ENCODE data around the gene KLHL42. TPM values are rescaled to one million over a fixed set of nuclear protein-coding genes. Genes with fewer than 3 reads are reported as not detected.
"Not testable (repeated sequence)": the region's sequence is repeated elsewhere in the genome, so short reads cannot be mapped to it uniquely, and the experiment has no call there.

Gene KLHL42
- 1 to 10 TPM; 4.5 to 6.2 TPM for polyA plus RNA-seq

GRCh38 chr12:27779920-27780611, at the start of gene KLHL42, which contains the start of gene MANSC4:
Gene KLHL42 (plus strand): TSS chr12:27780233. CDS start chr12:27780331, 98 bp downstream.
Gene MANSC4 (minus strand): TSS chr12:27780236. CDS start chr12:27771276, 8,960 bp downstream.
- no peaks in the 10 kb centered on the region for H3K27me3 ChIP-seq (ENCODE audit: control insufficient read depth in 1 of 2, insufficient read depth in 2 of 2, low read length in 2 of 2)
- peak within 1 kb of the TSS; percentile 90 to 95 for H3K27ac ChIP-seq (ENCODE audit: low read depth in 2 of 2, low read length in 1 of 2)
- H3K4me3 ChIP-seq (ENCODE audit: low read depth in 1 of 2, low read length in 2 of 2) = peak within 1 kb of the TSS; percentile 76 to 91
- H3K36me3 ChIP-seq (ENCODE audit: control insufficient read depth in 2 of 2, insufficient read depth in 2 of 2, low read length in 1 of 2) = no peaks in the 10 kb centered on the region
- peaks cover 6 to 11% of the 10 kb centered on the region in 2 donors for H3K4me1 ChIP-seq (ENCODE audit: control insufficient read depth in 2 of 2, insufficient read depth in 2 of 2, low read length in 1 of 2)
- 0 to 1% methylated on average over 55 to 92 of the region's 92 CpGs for WGBS, 2 donors
- H3K9me3 ChIP-seq (ENCODE audit: control insufficient read depth in 2 of 2, insufficient read depth in 1 of 2, low read depth in 1 of 2, low read length in 1 of 2) = no peaks in the 10 kb centered on the region

- Histone ChIP-seq H3K36me3 (ENCODE audit: control insufficient read depth in 2 of 2, insufficient read depth in 2 of 2, low read length in 1 of 2) (peaks cover 0 to 3% of the 10 kb centered on the region in 2 donors), H3K4me3 (ENCODE audit: low read depth in 1 of 2, low read length in 2 of 2) (no peak overlapping the region), H3K27me3 (ENCODE audit: control insufficient read depth in 1 of 2, insufficient read depth in 2 of 2, low read length in 2 of 2) (no peaks in the 10 kb centered on the region), H3K4me1 (ENCODE audit: control insufficient read depth in 2 of 2, insufficient read depth in 2 of 2, low read length in 1 of 2) (no peaks in the 10 kb centered on the region), H3K27ac (ENCODE audit: low read depth in 2 of 2, low read length in 1 of 2) (no peak overlapping the region), H3K9me3 (ENCODE audit: control insufficient read depth in 2 of 2, insufficient read depth in 1 of 2, low read depth in 1 of 2, low read length in 1 of 2) (no peaks in the 10 kb centered on the region)
- 57 to 69% methylated on average over 2 of the region's 2 CpGs for WGBS, 2 donors
These were observed 47.8 kb upstream of the KLHL42 start for GRCh38 chr12:27732281-27732680.

- H3K4me1 ChIP-seq (ENCODE audit: control insufficient read depth in 2 of 2, insufficient read depth in 2 of 2, low read length in 1 of 2) = no peaks in the 10 kb centered on the region
- no peaks in the 10 kb centered on the region for H3K27me3 ChIP-seq (ENCODE audit: control insufficient read depth in 1 of 2, insufficient read depth in 2 of 2, low read length in 2 of 2)
- WGBS, 2 donors = 30% methylated on average over 3 of the region's 3 CpGs
- no peak overlapping the region for H3K4me3 ChIP-seq (ENCODE audit: low read depth in 1 of 2, low read length in 2 of 2)
- H3K9me3 ChIP-seq (ENCODE audit: control insufficient read depth in 2 of 2, insufficient read depth in 1 of 2, low read depth in 1 of 2, low read length in 1 of 2) = no peaks in the 10 kb centered on the region
- no peak overlapping the region for H3K27ac ChIP-seq (ENCODE audit: low read depth in 2 of 2, low read length in 1 of 2)
- peaks cover 0 to 3% of the 10 kb centered on the region in 2 donors for H3K36me3 ChIP-seq (ENCODE audit: control insufficient read depth in 2 of 2, insufficient read depth in 2 of 2, low read length in 1 of 2)
These were observed 46.9 kb upstream of the KLHL42 start for GRCh38 chr12:27733052-27733656.

GRCh38 chr12:27733791-27734190, 46.2 kb upstream of the KLHL42 start:
- no peaks in the 10 kb centered on the region for H3K4me1 ChIP-seq (ENCODE audit: control insufficient read depth in 2 of 2, insufficient read depth in 2 of 2, low read length in 1 of 2)
- no peak overlapping the region for H3K4me3 ChIP-seq (ENCODE audit: low read depth in 1 of 2, low read length in 2 of 2)
- H3K9me3 ChIP-seq (ENCODE audit: control insufficient read depth in 2 of 2, insufficient read depth in 1 of 2, low read depth in 1 of 2, low read length in 1 of 2) = no peaks in the 10 kb centered on the region
- peaks cover 0 to 3% of the 10 kb centered on the region in 2 donors for H3K36me3 ChIP-seq (ENCODE audit: control insufficient read depth in 2 of 2, insufficient read depth in 2 of 2, low read length in 1 of 2)
- WGBS, 2 donors = 93 to 97% methylated on average over 1 of the region's 1 CpG
- H3K27ac ChIP-seq (ENCODE audit: low read depth in 2 of 2, low read length in 1 of 2) = no peak overlapping the region
- H3K27me3 ChIP-seq (ENCODE audit: control insufficient read depth in 1 of 2, insufficient read depth in 2 of 2, low read length in 2 of 2) = no peaks in the 10 kb centered on the region

- not testable (repeated sequence) for H3K4me3 ChIP-seq (ENCODE audit: low read depth in 1 of 2, low read length in 2 of 2); H3K4me1 ChIP-seq (ENCODE audit: control insufficient read depth in 2 of 2, insufficient read depth in 2 of 2, low read length in 1 of 2); H3K36me3 ChIP-seq (ENCODE audit: control insufficient read depth in 2 of 2, insufficient read depth in 2 of 2, low read length in 1 of 2); H3K27ac ChIP-seq (ENCODE audit: low read depth in 2 of 2, low read length in 1 of 2); H3K9me3 ChIP-seq (ENCODE audit: control insufficient read depth in 2 of 2, insufficient read depth in 1 of 2, low read depth in 1 of 2, low read length in 1 of 2); H3K27me3 ChIP-seq (ENCODE audit: control insufficient read depth in 1 of 2, insufficient read depth in 2 of 2, low read length in 2 of 2)
- WGBS, 2 donors = 93 to 94% methylated on average over 9 of the region's 9 CpGs
These were observed 45.7 kb upstream of the KLHL42 start for GRCh38 chr12:27734321-27734720.

- Histone ChIP-seq H3K4me3 (ENCODE audit: low read depth in 1 of 2, low read length in 2 of 2) (no peak overlapping the region), H3K4me1 (ENCODE audit: control insufficient read depth in 2 of 2, insufficient read depth in 2 of 2, low read length in 1 of 2) (no peaks in the 10 kb centered on the region), H3K27ac (ENCODE audit: low read depth in 2 of 2, low read length in 1 of 2) (no peak overlapping the region), H3K27me3 (ENCODE audit: control insufficient read depth in 1 of 2, insufficient read depth in 2 of 2, low read length in 2 of 2) (no peaks in the 10 kb centered on the region), H3K36me3 (ENCODE audit: control insufficient read depth in 2 of 2, insufficient read depth in 2 of 2, low read length in 1 of 2) (peaks cover 3 to 7% of the 10 kb centered on the region in 2 donors), H3K9me3 (ENCODE audit: control insufficient read depth in 2 of 2, insufficient read depth in 1 of 2, low read depth in 1 of 2, low read length in 1 of 2) (no peaks in the 10 kb centered on the region)
- WGBS, 2 donors = 97 to 99% methylated on average over 5 of the region's 5 CpGs
These were observed 36.4 kb upstream of the KLHL42 start for GRCh38 chr12:27743601-27744000.

GRCh38 chr12:27745734-27746133, 34.3 kb upstream of the KLHL42 start:
- H3K4me3 ChIP-seq (ENCODE audit: low read depth in 1 of 2, low read length in 2 of 2); H3K4me1 ChIP-seq (ENCODE audit: control insufficient read depth in 2 of 2, insufficient read depth in 2 of 2, low read length in 1 of 2); H3K36me3 ChIP-seq (ENCODE audit: control insufficient read depth in 2 of 2, insufficient read depth in 2 of 2, low read length in 1 of 2); H3K27ac ChIP-seq (ENCODE audit: low read depth in 2 of 2, low read length in 1 of 2); H3K27me3 ChIP-seq (ENCODE audit: control insufficient read depth in 1 of 2, insufficient read depth in 2 of 2, low read length in 2 of 2); H3K9me3 ChIP-seq (ENCODE audit: control insufficient read depth in 2 of 2, insufficient read depth in 1 of 2, low read depth in 1 of 2, low read length in 1 of 2): not testable (repeated sequence)
- WGBS, 2 donors = 85 to 89% methylated on average over 1 of the region's 1 CpG

- no peak overlapping the region for H3K27ac ChIP-seq (ENCODE audit: low read depth in 2 of 2, low read length in 1 of 2)
- H3K9me3 ChIP-seq (ENCODE audit: control insufficient read depth in 2 of 2, insufficient read depth in 1 of 2, low read depth in 1 of 2, low read length in 1 of 2) = no peaks in the 10 kb centered on the region
- no peak overlapping the region for H3K4me3 ChIP-seq (ENCODE audit: low read depth in 1 of 2, low read length in 2 of 2)
- WGBS, 2 donors = 85 to 88% methylated on average over 3 of the region's 3 CpGs
- H3K27me3 ChIP-seq (ENCODE audit: control insufficient read depth in 1 of 2, insufficient read depth in 2 of 2, low read length in 2 of 2) = no peaks in the 10 kb centered on the region
- H3K4me1 ChIP-seq (ENCODE audit: control insufficient read depth in 2 of 2, insufficient read depth in 2 of 2, low read length in 1 of 2) = no peaks in the 10 kb centered on the region
- H3K36me3 ChIP-seq (ENCODE audit: control insufficient read depth in 2 of 2, insufficient read depth in 2 of 2, low read length in 1 of 2) = peaks cover 3 to 4% of the 10 kb centered on the region in 2 donors
These were observed 32.8 kb upstream of the KLHL42 start for GRCh38 chr12:27747111-27747820.

- peaks cover 0 to 2% of the 10 kb centered on the region in 2 donors for H3K36me3 ChIP-seq (ENCODE audit: control insufficient read depth in 2 of 2, insufficient read depth in 2 of 2, low read length in 1 of 2)
- 58 to 66% methylated on average over 15 of the region's 15 CpGs for WGBS, 2 donors
- H3K27me3 ChIP-seq (ENCODE audit: control insufficient read depth in 1 of 2, insufficient read depth in 2 of 2, low read length in 2 of 2) = no peaks in the 10 kb centered on the region
- no peaks in the 10 kb centered on the region for H3K4me1 ChIP-seq (ENCODE audit: control insufficient read depth in 2 of 2, insufficient read depth in 2 of 2, low read length in 1 of 2)
- H3K27ac ChIP-seq (ENCODE audit: low read depth in 2 of 2, low read length in 1 of 2) = peak overlapping the region in 1 of 2 donors; percentile 47
- no peak overlapping the region for H3K4me3 ChIP-seq (ENCODE audit: low read depth in 1 of 2, low read length in 2 of 2)
- no peaks in the 10 kb centered on the region for H3K9me3 ChIP-seq (ENCODE audit: control insufficient read depth in 2 of 2, insufficient read depth in 1 of 2, low read depth in 1 of 2, low read length in 1 of 2)
These were observed 28.5 kb upstream of the KLHL42 start for GRCh38 chr12:27751386-27752047.
